Measurements from ENCODE around the gene ZNF804A.

Gene ZNF804A

GRCh38 chr2:184598316-184599053, at the start of gene ZNF804A:
TSS of gene ZNF804A (plus strand) at chr2:184598529. CDS start at chr2:184598960, 431 bp downstream.
- no peak for DNase-seq (ENCODE audit: low spot score)

GRCh38 chr2:184549153-184549552, 49.2 kb upstream of the ZNF804A start:
- no peak for DNase-seq (ENCODE audit: low spot score)

GRCh38 chr2:184551626-184552025, 46.7 kb upstream of the ZNF804A start:
- no peak for DNase-seq (ENCODE audit: low spot score)

GRCh38 chr2:184554736-184555135, 43.6 kb upstream of the ZNF804A start:
- DNase-seq (ENCODE audit: low spot score), result no peak

GRCh38 chr2:184555352-184555751, 43.0 kb upstream of the ZNF804A start:
- no peak for DNase-seq (ENCODE audit: low spot score)

- DNase-seq (ENCODE audit: low spot score), result no peak
Measured at GRCh38 chr2:184556639-184557038, 41.7 kb upstream of the ZNF804A start.

- DNase-seq (ENCODE audit: low spot score), result no peak
Measured at GRCh38 chr2:184558713-184559464, 39.4 kb upstream of the ZNF804A start.

GRCh38 chr2:184560603-184561002, 37.7 kb upstream of the ZNF804A start:
- DNase-seq (ENCODE audit: low spot score), result no peak

- DNase-seq (ENCODE audit: low spot score), result no peak
Measured at GRCh38 chr2:184562532-184562931, 35.8 kb upstream of the ZNF804A start.

GRCh38 chr2:184564092-184564491, 34.2 kb upstream of the ZNF804A start:
- no peak for DNase-seq (ENCODE audit: low spot score)

GRCh38 chr2:184566716-184567115, 31.6 kb upstream of the ZNF804A start:
- no peak for DNase-seq (ENCODE audit: low spot score)

- DNase-seq (ENCODE audit: low spot score), result no peak
Measured at GRCh38 chr2:184577056-184577455, 21.3 kb upstream of the ZNF804A start.

GRCh38 chr2:184577743-184578142, 20.6 kb upstream of the ZNF804A start:
- no peak for DNase-seq (ENCODE audit: low spot score)

GRCh38 chr2:184579226-184579625, 19.1 kb upstream of the ZNF804A start:
- no peak for DNase-seq (ENCODE audit: low spot score)

GRCh38 chr2:184581391-184581790, 16.9 kb upstream of the ZNF804A start:
- no peak for DNase-seq (ENCODE audit: low spot score)

GRCh38 chr2:184589261-184589660, 9.1 kb upstream of the ZNF804A start:
- DNase-seq (ENCODE audit: low spot score), result no peak

- peak; percentile 72 for DNase-seq (ENCODE audit: low spot score)
Measured at GRCh38 chr2:184596819-184597411, 1.4 kb upstream of the ZNF804A start.

GRCh38 chr2:184597571-184597991, 748 bp upstream of the ZNF804A start:
- no peak for DNase-seq (ENCODE audit: low spot score)

GRCh38 chr2:184598002-184598315, 370 bp upstream of the ZNF804A start:
- DNase-seq (ENCODE audit: low spot score), result no peak

GRCh38 chr2:184599054-184599871, 934 bp downstream of the ZNF804A start:
- no peak for DNase-seq (ENCODE audit: low spot score)

- no peak for DNase-seq (ENCODE audit: low spot score)
Measured at GRCh38 chr2:184599872-184600222, 1.5 kb downstream of the ZNF804A start.

GRCh38 chr2:184602734-184603133, 4.4 kb downstream of the ZNF804A start:
- no peak for DNase-seq (ENCODE audit: low spot score)
